Astrocyte (in vitro differentiated cells and primary cell): ENCODE data around the gene FHIT. TPM values are rescaled to one million over a fixed set of nuclear protein-coding genes. Genes with fewer than 3 reads are reported as not detected.

Experiments used
- DNase-seq: peaks from one replicate; pipeline ENCODE4 v3.0.0-alpha.2; 2010; ENCODE audit warnings: low read depth
- FAIRE-seq: peaks from 2 replicates; lab custom pipeline; 2011; peaks lifted over from hg19 to GRCh38; lab: Jason Lieb, UNC
- H2AFZ ChIP-seq: 2 replicates; pipeline ENCODE4 v1.6.0; 2012; ENCODE audit warnings: low read depth, low read length, inconsistent platforms
- H3K27ac ChIP-seq: 2 replicates; pipeline ENCODE4 v1.5.1; 2011; ENCODE audit warnings: low read depth, low read length, inconsistent platforms
- H3K27me3 ChIP-seq: 2 replicates; pipeline ENCODE4 v1.6.0; 2011; ENCODE audit warnings: low read length, inconsistent platforms; ENCODE audit not compliant: insufficient read depth
- H3K36me3 ChIP-seq: 2 replicates; pipeline ENCODE4 v1.5.1; 2011; ENCODE audit warnings: low read length, inconsistent platforms; ENCODE audit not compliant: insufficient read depth
- H3K4me1 ChIP-seq: 2 replicates; pipeline ENCODE4 v1.5.1; 2011; ENCODE audit warnings: low read length, inconsistent platforms; ENCODE audit not compliant: insufficient read depth
- H3K4me2 ChIP-seq: 2 replicates; pipeline ENCODE4 v1.6.0; 2012; ENCODE audit warnings: low read length, inconsistent platforms
- H3K4me3 ChIP-seq: 2 replicates; pipeline ENCODE4 v1.5.1; 2011; ENCODE audit warnings: low read depth, mild to moderate bottlenecking, low read length, inconsistent platforms; ENCODE audit not compliant: insufficient read depth
- H3K79me2 ChIP-seq: 2 replicates; pipeline ENCODE4 v1.6.0; 2012; ENCODE audit warnings: mild to moderate bottlenecking, low read length, inconsistent platforms; ENCODE audit not compliant: insufficient read depth
- H3K9ac ChIP-seq: 2 replicates; pipeline ENCODE4 v1.6.0; 2012; ENCODE audit warnings: mild to moderate bottlenecking, low read length, inconsistent platforms
- H3K9me3 ChIP-seq: 2 replicates; pipeline ENCODE4 v1.5.1; 2012; ENCODE audit warnings: low read depth, mild to moderate bottlenecking, low read length, inconsistent platforms; ENCODE audit not compliant: insufficient read depth
- H4K20me1 ChIP-seq: 2 replicates; pipeline ENCODE4 v1.6.0; 2012; ENCODE audit warnings: low read length, inconsistent platforms; ENCODE audit not compliant: insufficient read depth
- H3K27ac Mint-ChIP-seq: one replicate; pipeline ENCODE4 v1.8.0; 2021; ENCODE audit warnings: mild to moderate bottlenecking, mixed read lengths; ENCODE audit not compliant: unreplicated experiment
- H3K27me3 Mint-ChIP-seq: one replicate; pipeline ENCODE4 v1.8.0; 2021; ENCODE audit warnings: low read depth, mixed read lengths; ENCODE audit not compliant: unreplicated experiment
- H3K36me3 Mint-ChIP-seq: one replicate; pipeline ENCODE4 v1.8.0; 2021; ENCODE audit warnings: low read depth, mixed read lengths; ENCODE audit not compliant: unreplicated experiment
- H3K4me1 Mint-ChIP-seq: one replicate; pipeline ENCODE4 v1.8.0; 2021; ENCODE audit warnings: low read depth, mixed read lengths; ENCODE audit not compliant: unreplicated experiment
- H3K4me3 Mint-ChIP-seq: one replicate; pipeline ENCODE4 v1.8.0; 2021; ENCODE audit warnings: mild to moderate bottlenecking, moderate library complexity, mixed read lengths; ENCODE audit not compliant: unreplicated experiment
- H3K9me3 Mint-ChIP-seq: one replicate; pipeline ENCODE4 v1.8.0; 2021; ENCODE audit warnings: mild to moderate bottlenecking, mixed read lengths; ENCODE audit not compliant: unreplicated experiment
- EZH2 ChIP-seq: IDR thresholded peaks from 2 replicates; pipeline ENCODE4 v1.6.1; 2012; ENCODE audit warnings: mild to moderate bottlenecking, low read length, inconsistent platforms; ENCODE audit not compliant: insufficient read depth
- total RNA-seq: library from RNA; stranded (reverse); gene quantifications from 2 replicates; pipeline ENCODE4 v1.2.1, GENCODE V29; 2021
- TF ChIP-seq, protein P1 (sequence below): IDR thresholded peaks from 2 replicates; pipeline ENCODE4 v1.5.1; 2011; ENCODE audit warnings: low read depth, mild to moderate bottlenecking, inconsistent platforms, low read length, moderate library complexity; ENCODE audit not compliant: insufficient read depth

FHIT gene
- total RNA-seq, 1 donor from 2014 or later: 6.7 TPM

DNA sequence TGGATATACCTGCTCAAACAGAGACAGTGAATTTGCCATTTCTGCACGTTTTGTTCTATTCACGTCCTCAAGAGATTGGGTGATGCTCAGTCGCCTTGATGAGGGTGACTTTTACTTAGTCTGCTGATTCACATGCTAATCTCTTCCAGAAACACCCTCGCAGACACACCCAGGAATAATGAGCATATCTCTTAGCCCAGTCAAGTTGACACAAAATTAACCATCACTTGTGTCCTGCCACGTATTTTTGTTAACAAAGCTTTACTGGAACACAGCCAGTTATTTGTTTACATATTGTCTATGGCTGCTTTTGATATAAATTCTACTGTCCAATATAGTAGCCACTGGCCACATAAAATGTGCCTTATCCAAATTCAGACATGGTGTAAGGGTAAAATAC, 218.3 kb downstream of the FHIT start:
- H3K4me2 ChIP-seq: no peak overlapping the region
- H4K20me1 ChIP-seq: no peaks in the 10 kb centered on the region
- H3K27me3 ChIP-seq: no peaks in the 10 kb centered on the region
- Mint-ChIP-seq H3K4me3 (no peak overlapping the region), H3K9me3 (no peaks in the 10 kb centered on the region), H3K4me1 (peaks cover 5% of the 10 kb centered on the region), H3K27ac (no peak overlapping the region), H3K27me3 (no peaks in the 10 kb centered on the region), H3K36me3 (no peaks in the 10 kb centered on the region)
- no peak for FAIRE-seq
- no peaks in the 10 kb centered on the region for H3K9me3 ChIP-seq
- no peaks in the 10 kb centered on the region for H3K36me3 ChIP-seq
- no peak overlapping the region for H3K4me3 ChIP-seq
- DNase-seq: no peak
- TF ChIP-seq, protein P1, sequence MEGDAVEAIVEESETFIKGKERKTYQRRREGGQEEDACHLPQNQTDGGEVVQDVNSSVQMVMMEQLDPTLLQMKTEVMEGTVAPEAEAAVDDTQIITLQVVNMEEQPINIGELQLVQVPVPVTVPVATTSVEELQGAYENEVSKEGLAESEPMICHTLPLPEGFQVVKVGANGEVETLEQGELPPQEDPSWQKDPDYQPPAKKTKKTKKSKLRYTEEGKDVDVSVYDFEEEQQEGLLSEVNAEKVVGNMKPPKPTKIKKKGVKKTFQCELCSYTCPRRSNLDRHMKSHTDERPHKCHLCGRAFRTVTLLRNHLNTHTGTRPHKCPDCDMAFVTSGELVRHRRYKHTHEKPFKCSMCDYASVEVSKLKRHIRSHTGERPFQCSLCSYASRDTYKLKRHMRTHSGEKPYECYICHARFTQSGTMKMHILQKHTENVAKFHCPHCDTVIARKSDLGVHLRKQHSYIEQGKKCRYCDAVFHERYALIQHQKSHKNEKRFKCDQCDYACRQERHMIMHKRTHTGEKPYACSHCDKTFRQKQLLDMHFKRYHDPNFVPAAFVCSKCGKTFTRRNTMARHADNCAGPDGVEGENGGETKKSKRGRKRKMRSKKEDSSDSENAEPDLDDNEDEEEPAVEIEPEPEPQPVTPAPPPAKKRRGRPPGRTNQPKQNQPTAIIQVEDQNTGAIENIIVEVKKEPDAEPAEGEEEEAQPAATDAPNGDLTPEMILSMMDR: no peak
- no peak for TF ChIP-seq EZH2
- H2AFZ ChIP-seq: no peak overlapping the region
- no peaks in the 10 kb centered on the region for H3K79me2 ChIP-seq
- no peaks in the 10 kb centered on the region for H3K4me1 ChIP-seq
- no peak overlapping the region for H3K27ac ChIP-seq
- no peak overlapping the region for H3K9ac ChIP-seq

- no peaks in the 10 kb centered on the region for H3K9me3 ChIP-seq
- no peak overlapping the region for H3K4me2 ChIP-seq
- no peaks in the 10 kb centered on the region for H3K9me3 Mint-ChIP-seq
- H3K27me3 ChIP-seq: no peaks in the 10 kb centered on the region
- H3K9ac ChIP-seq: no peak overlapping the region
- no peaks in the 10 kb centered on the region for H3K4me1 ChIP-seq
- no peak overlapping the region for H3K4me3 ChIP-seq
- no peak overlapping the region for H3K4me3 Mint-ChIP-seq
- no peaks in the 10 kb centered on the region for H3K36me3 Mint-ChIP-seq
- no peaks in the 10 kb centered on the region for H4K20me1 ChIP-seq
- H3K36me3 ChIP-seq: no peaks in the 10 kb centered on the region
- H3K27ac Mint-ChIP-seq: no peak overlapping the region
- no peak for DNase-seq
- FAIRE-seq: no peak
- no peak overlapping the region for H3K27ac ChIP-seq
- no peaks in the 10 kb centered on the region for H3K79me2 ChIP-seq
- H3K4me1 Mint-ChIP-seq: peaks cover 5% of the 10 kb centered on the region
- no peaks in the 10 kb centered on the region for H3K27me3 Mint-ChIP-seq
- no peak overlapping the region for H2AFZ ChIP-seq
- TF ChIP-seq EZH2: no peak
- TF ChIP-seq, protein P1: no peak
Measured at GRCh38 chr3:61031503-61031902, 219.7 kb downstream of the FHIT start.

DNA sequence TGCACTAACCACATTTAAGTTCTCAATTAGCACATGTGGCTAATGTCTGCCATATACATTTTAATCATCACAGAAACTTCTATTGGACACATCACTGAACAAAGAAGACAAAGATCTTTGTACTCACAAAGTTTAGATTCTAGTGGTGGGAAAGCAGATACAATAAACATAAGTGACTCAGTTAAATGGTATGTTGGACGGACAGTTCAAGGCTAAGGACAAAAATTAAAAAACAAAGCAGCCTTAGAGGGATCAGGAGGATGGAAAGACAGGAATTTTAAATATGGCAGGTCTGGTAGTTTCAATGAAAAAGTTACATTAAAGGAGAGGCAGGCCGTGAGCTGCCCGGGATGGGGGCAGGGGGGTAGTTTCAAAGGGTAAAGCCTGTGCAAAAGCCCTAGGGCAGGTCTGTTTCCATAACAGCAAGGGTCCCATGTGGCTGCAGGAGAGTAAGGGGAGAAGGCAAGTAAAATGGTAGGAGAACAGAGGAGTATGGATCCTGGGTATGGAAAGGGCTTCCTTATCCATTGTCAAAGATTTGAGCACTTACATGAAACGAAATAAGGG, 220.7 kb downstream of the FHIT start:
- no peak for TF ChIP-seq EZH2
- TF ChIP-seq, protein P1: no peak
- FAIRE-seq (no peak), DNase-seq (peak; percentile 29)
- Mint-ChIP-seq H3K4me3 (no peak overlapping the region), H3K27me3 (no peaks in the 10 kb centered on the region), H3K36me3 (no peaks in the 10 kb centered on the region), H3K27ac (peak overlapping the region; percentile 11), H3K9me3 (no peaks in the 10 kb centered on the region), H3K4me1 (peaks cover 5% of the 10 kb centered on the region)
- H3K4me2 ChIP-seq: no peak overlapping the region
- H3K9me3 ChIP-seq: no peaks in the 10 kb centered on the region
- H4K20me1 ChIP-seq: no peaks in the 10 kb centered on the region
- H3K4me1 ChIP-seq: no peaks in the 10 kb centered on the region
- H3K27ac ChIP-seq: no peak overlapping the region
- no peaks in the 10 kb centered on the region for H3K79me2 ChIP-seq
- H3K27me3 ChIP-seq: no peaks in the 10 kb centered on the region
- H3K9ac ChIP-seq: no peak overlapping the region
- H3K4me3 ChIP-seq: no peak overlapping the region
- no peak overlapping the region for H2AFZ ChIP-seq
- no peaks in the 10 kb centered on the region for H3K36me3 ChIP-seq
